Activated effector memory CD4-positive, alpha-beta T cell treated with anti-CD3 and anti-CD28 coated beads, Interleukin-2, amount 50 U/mL, for 16 hours (primary cell): ENCODE measurements around the gene TACC2.

Source experiments
- DNase-seq: peaks from one replicate; pipeline ENCODE4 v3.0.0-alpha.2; 2020

TACC2 gene

DNA sequence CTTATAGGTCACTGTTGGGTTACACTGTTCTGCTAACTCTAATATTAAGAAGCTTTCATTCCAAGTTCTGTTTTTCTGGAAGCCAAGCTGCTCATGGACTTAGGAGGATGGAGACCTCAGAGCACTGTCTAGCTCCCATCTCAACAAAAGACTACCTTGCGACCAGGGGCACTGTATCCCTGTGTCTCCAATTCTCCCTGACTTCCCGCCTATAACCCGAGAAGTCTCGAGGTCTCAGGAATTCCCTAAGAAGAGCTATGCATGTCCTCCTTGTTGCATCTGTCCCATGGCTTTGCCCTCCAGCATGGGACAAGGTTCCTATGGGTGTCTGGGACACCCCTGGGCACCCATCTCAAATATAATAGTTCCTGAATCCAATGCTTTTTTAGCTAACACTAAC lies 313.4 kb downstream of the TACC2 start:
- no peak for DNase-seq

DNA sequence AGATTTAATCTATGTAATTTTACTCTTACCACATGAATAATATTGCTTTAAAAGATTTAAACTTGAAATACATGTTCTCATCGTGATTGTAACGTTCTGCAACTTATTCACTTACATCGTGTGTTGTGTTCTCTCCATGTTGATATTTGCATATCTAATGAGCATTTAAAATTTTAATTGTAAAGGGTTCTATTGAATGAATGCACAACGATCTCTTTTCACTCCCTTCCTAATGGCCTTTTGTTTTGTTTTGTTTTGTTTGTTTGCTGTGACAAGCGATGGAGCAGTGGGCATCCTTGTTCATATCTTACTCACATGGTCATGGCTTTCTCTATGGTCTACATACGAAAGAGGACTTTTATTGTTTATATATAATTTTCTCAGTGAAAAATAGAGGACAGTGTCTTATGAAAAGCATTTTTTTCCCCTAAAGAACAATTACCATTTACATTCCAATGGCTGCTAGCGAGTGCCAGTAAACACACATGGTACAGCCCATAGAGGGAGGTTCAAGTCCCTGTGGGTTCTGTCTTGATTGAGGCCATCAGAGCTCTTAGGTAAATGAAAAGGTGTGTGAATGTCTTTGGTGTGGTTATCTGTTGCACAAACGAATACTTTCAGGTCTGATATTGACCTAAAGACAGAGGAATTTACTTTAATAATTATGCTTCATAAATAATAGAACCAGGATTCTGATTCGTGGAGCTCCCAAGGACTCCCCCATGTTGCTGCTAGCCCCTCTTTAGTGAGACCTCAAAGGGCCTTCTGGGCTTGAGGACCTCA lies 314.5 kb downstream of the TACC2 start:
- no peak for DNase-seq
